Central memory CD8-positive, alpha-beta T cell (primary cell): ENCODE measurements around the gene SMYD3.

Experiments
- ATAC-seq: fragments of 150-1000 bp; cut with Tn5 transposase; replicated peaks from 2 replicates; pipeline ENCODE4 v1.10.0; 2022; ENCODE audit warnings: mild to moderate bottlenecking, moderate FRiP score, moderate number of reproducible peaks; ENCODE audit not compliant: poor library complexity, severe bottlenecking; ENCODE audit errors: extremely low read depth
- DNase-seq, 2 donors: peaks; one replicate each; pipeline ENCODE4 v3.0.0; 2021; ENCODE audit warnings: low spot score in 2 of 2
- H3K27ac Mint-ChIP-seq: one replicate; pipeline ENCODE4 v1.8.0; 2022; ENCODE audit warnings: low read depth, mild to moderate bottlenecking, moderate library complexity, mixed read lengths
- H3K27me3 Mint-ChIP-seq: one replicate; pipeline ENCODE4 v1.8.0; 2022; ENCODE audit warnings: mixed read lengths
- H3K36me3 Mint-ChIP-seq: one replicate; pipeline ENCODE4 v1.8.0; 2022; ENCODE audit warnings: mild to moderate bottlenecking, moderate library complexity, mixed read lengths; ENCODE audit not compliant: insufficient read depth
- H3K4me1 Mint-ChIP-seq: one replicate; pipeline ENCODE4 v1.8.0; 2022; ENCODE audit warnings: mixed read lengths
- H3K4me3 Mint-ChIP-seq: one replicate; pipeline ENCODE4 v1.8.0; 2022; ENCODE audit warnings: mild to moderate bottlenecking, moderate library complexity, mixed read lengths
- H3K9me3 Mint-ChIP-seq: one replicate; pipeline ENCODE4 v1.8.0; 2022; ENCODE audit warnings: mixed read lengths

Gene SMYD3

GRCh38 chr1:245923215-245923614 lies 583.9 kb downstream of the SMYD3 start:
- Mint-ChIP-seq H3K4me1 (no peaks in the 10 kb centered on the region), H3K4me3 (no peak overlapping the region), H3K36me3 (peaks cover 2% of the 10 kb centered on the region), H3K27me3 (no peaks in the 10 kb centered on the region), H3K27ac (no peak overlapping the region), H3K9me3 (no peaks in the 10 kb centered on the region)
- DNase-seq: no peak
- ATAC-seq: no peak

DNA sequence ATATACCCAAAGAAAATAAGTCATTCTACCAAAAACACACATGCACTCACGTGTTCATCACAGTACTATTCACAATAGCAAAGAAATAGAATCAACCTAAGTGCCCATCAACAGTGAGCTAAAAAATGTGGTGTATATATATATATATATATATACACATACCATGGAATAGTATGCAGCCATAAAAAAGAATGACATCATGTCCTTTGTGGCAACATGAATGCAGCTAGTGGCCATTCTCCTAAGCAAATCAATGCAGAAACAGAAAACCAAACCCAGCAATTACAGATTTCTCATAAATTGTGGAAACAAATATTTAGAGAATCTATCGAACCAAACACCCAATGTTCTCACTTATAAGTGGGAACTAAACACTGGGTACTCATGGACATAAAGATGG lies 585.7 kb downstream of the SMYD3 start:
- no peaks in the 10 kb centered on the region for H3K9me3 Mint-ChIP-seq
- peaks cover 3% of the 10 kb centered on the region for H3K4me1 Mint-ChIP-seq
- ATAC-seq: no peak
- H3K27me3 Mint-ChIP-seq: no peaks in the 10 kb centered on the region
- H3K36me3 Mint-ChIP-seq: no peaks in the 10 kb centered on the region
- DNase-seq: no peak
- H3K4me3 Mint-ChIP-seq: no peak overlapping the region
- H3K27ac Mint-ChIP-seq: no peak overlapping the region

DNA sequence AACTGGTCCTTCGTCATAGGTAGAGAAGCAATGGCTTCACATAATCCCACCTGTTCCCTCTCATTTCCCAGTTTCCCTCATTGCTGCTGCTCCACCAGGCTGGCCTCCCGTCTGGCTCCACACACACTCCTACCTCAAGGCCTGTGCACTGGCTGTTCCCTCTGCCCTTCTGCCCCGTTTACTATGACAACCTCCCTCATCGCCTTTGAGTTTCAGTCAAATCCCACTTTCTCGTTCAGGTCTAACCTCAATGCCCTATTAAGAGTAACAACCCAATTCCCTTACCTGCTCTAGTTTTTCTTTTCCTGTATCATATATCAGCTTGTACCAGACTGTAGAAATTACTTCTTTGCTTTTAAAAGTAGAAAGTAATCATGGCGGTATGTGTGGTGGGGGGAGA lies 589.7 kb downstream of the SMYD3 start:
- no peaks in the 10 kb centered on the region for H3K27me3 Mint-ChIP-seq
- H3K4me1 Mint-ChIP-seq: peaks cover 5% of the 10 kb centered on the region
- ATAC-seq: no peak
- DNase-seq: no peak
- H3K36me3 Mint-ChIP-seq: no peaks in the 10 kb centered on the region
- no peak overlapping the region for H3K4me3 Mint-ChIP-seq
- no peak overlapping the region for H3K27ac Mint-ChIP-seq
- H3K9me3 Mint-ChIP-seq: peaks cover 5% of the 10 kb centered on the region

DNA sequence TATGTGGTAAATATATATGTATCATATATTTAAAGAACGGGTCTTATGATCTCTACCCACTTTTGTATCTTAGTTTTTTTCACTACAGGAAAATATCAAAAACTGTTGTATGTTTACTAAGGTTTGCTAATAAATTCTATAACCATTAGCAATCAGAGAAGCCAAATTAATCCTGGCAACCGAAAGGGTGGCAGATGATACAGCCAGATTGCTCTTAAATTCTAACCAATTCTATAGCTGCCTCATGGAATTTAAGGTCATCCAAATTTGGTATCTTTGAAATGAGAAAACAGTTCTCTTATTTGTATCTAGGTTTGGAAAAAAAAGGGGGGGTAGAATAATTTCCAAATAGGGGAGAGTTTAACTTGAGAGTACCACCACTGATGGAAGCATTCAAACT lies 591.2 kb downstream of the SMYD3 start:
- peaks cover 5% of the 10 kb centered on the region for H3K4me1 Mint-ChIP-seq
- peaks cover 5% of the 10 kb centered on the region for H3K9me3 Mint-ChIP-seq
- no peaks in the 10 kb centered on the region for H3K36me3 Mint-ChIP-seq
- ATAC-seq (no peak), DNase-seq (no peak)
- H3K27me3 Mint-ChIP-seq: no peaks in the 10 kb centered on the region
- H3K27ac Mint-ChIP-seq: no peak overlapping the region
- no peak overlapping the region for H3K4me3 Mint-ChIP-seq

GRCh38 chr1:245915406-245915805 lies 591.7 kb downstream of the SMYD3 start:
- no peak overlapping the region for H3K27ac Mint-ChIP-seq
- H3K4me3 Mint-ChIP-seq: no peak overlapping the region
- peaks cover 5% of the 10 kb centered on the region for H3K4me1 Mint-ChIP-seq
- DNase-seq (no peak), ATAC-seq (no peak)
- H3K27me3 Mint-ChIP-seq: no peaks in the 10 kb centered on the region
- H3K36me3 Mint-ChIP-seq: no peaks in the 10 kb centered on the region
- H3K9me3 Mint-ChIP-seq: peaks cover 5% of the 10 kb centered on the region

- Mint-ChIP-seq H3K36me3 (no peaks in the 10 kb centered on the region), H3K9me3 (no peaks in the 10 kb centered on the region), H3K27ac (no peak overlapping the region), H3K4me3 (no peak overlapping the region), H3K27me3 (no peaks in the 10 kb centered on the region), H3K4me1 (no peaks in the 10 kb centered on the region)
- no peak for DNase-seq
- no peak for ATAC-seq
Observed at GRCh38 chr1:245908543-245908942, 598.5 kb downstream of the SMYD3 start.

- H3K27ac Mint-ChIP-seq: no peak overlapping the region
- peaks cover 2% of the 10 kb centered on the region for H3K36me3 Mint-ChIP-seq
- peaks cover 4% of the 10 kb centered on the region for H3K4me1 Mint-ChIP-seq
- ATAC-seq: no peak
- no peaks in the 10 kb centered on the region for H3K9me3 Mint-ChIP-seq
- no peak overlapping the region for H3K4me3 Mint-ChIP-seq
- H3K27me3 Mint-ChIP-seq: no peaks in the 10 kb centered on the region
- no peak for DNase-seq
Observed at GRCh38 chr1:245906207-245906606, 600.9 kb downstream of the SMYD3 start.

DNA sequence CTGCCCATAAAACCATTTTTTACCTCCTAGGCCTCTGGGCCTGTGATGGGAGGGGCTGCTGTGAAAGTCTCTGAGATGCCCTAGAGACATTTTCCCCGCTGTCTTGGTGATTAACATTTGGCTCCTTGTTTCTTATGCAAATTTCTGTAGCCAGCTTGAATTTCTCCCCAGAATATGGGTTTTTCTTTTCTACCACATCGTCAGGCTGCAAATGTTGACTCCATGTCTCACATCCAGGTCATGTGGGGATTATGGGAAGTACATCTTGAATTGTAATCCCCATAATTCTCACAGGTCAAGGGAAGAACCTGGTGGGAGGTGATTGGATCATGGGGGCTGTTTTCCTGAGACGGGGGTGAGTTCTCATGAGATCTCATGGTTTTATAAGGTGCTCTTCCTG lies 603.2 kb downstream of the SMYD3 start:
- H3K36me3 Mint-ChIP-seq: peaks cover 2% of the 10 kb centered on the region
- H3K27ac Mint-ChIP-seq: no peak overlapping the region
- H3K4me1 Mint-ChIP-seq: peaks cover 4% of the 10 kb centered on the region
- no peaks in the 10 kb centered on the region for H3K9me3 Mint-ChIP-seq
- no peaks in the 10 kb centered on the region for H3K27me3 Mint-ChIP-seq
- DNase-seq: no peak
- no peak overlapping the region for H3K4me3 Mint-ChIP-seq
- no peak for ATAC-seq

- Mint-ChIP-seq H3K36me3 (peaks cover 2% of the 10 kb centered on the region), H3K27ac (no peak overlapping the region), H3K4me3 (no peak overlapping the region), H3K27me3 (no peaks in the 10 kb centered on the region), H3K9me3 (no peaks in the 10 kb centered on the region), H3K4me1 (peaks cover 4% of the 10 kb centered on the region)
- no peak for DNase-seq
- no peak for ATAC-seq
Observed at GRCh38 chr1:245901565-245901964, 605.5 kb downstream of the SMYD3 start.

- Mint-ChIP-seq H3K27me3 (no peaks in the 10 kb centered on the region), H3K9me3 (no peaks in the 10 kb centered on the region), H3K27ac (no peak overlapping the region), H3K36me3 (peaks cover 2% of the 10 kb centered on the region), H3K4me3 (no peak overlapping the region), H3K4me1 (peaks cover 4% of the 10 kb centered on the region)
- ATAC-seq (no peak), DNase-seq (no peak)
Observed at GRCh38 chr1:245901037-245901436, 606.0 kb downstream of the SMYD3 start.

DNA sequence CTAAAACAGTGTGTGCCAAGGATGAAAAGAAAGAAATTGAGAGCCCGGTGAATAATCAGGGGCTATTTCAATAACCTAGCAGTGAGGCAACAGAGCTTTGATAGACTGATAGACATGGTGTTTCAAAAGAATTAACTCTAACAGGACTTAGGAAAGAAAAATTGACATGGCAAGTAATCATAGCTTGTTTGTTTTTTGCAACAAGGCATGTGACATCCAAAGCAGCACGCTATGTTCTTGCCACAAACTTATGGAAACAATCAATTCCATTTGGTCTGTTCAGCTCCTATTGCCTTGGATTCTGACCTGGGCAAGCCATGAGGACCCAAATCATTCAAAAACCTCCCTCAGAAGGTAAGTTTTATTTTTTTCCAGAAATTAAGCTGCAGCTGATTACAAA lies 608.5 kb downstream of the SMYD3 start:
- H3K4me1 Mint-ChIP-seq: peaks cover 4% of the 10 kb centered on the region
- H3K27me3 Mint-ChIP-seq: no peaks in the 10 kb centered on the region
- no peaks in the 10 kb centered on the region for H3K9me3 Mint-ChIP-seq
- H3K27ac Mint-ChIP-seq: no peak overlapping the region
- peaks cover 2% of the 10 kb centered on the region for H3K36me3 Mint-ChIP-seq
- no peak overlapping the region for H3K4me3 Mint-ChIP-seq
- ATAC-seq (no peak), DNase-seq (no peak)

DNA sequence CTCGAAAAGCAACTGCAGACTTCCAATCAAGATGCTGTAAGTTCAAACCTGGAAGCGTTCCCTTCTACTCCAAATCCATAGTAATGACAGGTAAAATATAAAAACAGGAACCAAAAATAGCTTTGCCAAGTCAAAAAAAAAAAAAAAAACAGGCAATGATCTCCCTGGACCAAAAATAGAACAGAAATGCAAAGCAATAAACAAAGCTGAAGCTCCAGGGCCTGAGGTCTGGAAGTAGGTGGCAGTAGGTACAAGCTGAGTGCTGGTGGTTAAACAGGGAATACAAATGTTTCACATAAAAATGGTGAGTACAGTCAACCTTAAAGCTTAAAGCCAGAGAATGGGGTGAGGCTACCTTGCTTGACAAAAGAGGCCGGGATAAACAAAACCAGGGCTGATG lies 610.8 kb downstream of the SMYD3 start:
- Mint-ChIP-seq H3K4me1 (peaks cover under 1% of the 10 kb centered on the region), H3K27me3 (no peaks in the 10 kb centered on the region), H3K4me3 (no peak overlapping the region), H3K9me3 (no peaks in the 10 kb centered on the region), H3K36me3 (peaks cover 2% of the 10 kb centered on the region), H3K27ac (no peak overlapping the region)
- ATAC-seq: no peak
- no peak for DNase-seq

- H3K4me1 Mint-ChIP-seq: no peaks in the 10 kb centered on the region
- H3K4me3 Mint-ChIP-seq: no peak overlapping the region
- ATAC-seq (no peak), DNase-seq (no peak)
- no peaks in the 10 kb centered on the region for H3K9me3 Mint-ChIP-seq
- H3K36me3 Mint-ChIP-seq: peaks cover 2% of the 10 kb centered on the region
- no peaks in the 10 kb centered on the region for H3K27me3 Mint-ChIP-seq
- H3K27ac Mint-ChIP-seq: no peak overlapping the region
Observed at GRCh38 chr1:245895455-245895959, 611.6 kb downstream of the SMYD3 start.

DNA sequence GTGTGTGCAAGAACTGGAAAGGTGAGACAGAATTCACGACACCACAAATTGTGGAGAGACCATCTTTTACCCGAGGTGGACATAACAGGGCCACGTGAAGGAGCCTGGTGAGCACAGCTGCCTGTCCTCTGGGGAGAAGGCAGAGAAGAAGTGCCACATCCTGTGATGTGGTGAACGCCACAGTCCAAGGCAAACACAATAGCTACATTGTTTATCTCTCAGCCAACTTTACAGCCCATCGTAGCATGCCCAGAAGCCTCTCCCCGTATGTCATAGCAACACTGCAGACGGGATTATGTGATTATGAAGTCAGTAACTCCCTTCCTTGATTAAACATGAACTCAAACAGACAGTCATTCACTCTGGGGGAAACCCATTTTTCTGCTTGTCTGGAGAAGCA lies 612.2 kb downstream of the SMYD3 start:
- ATAC-seq (no peak), DNase-seq (no peak)
- no peaks in the 10 kb centered on the region for H3K4me1 Mint-ChIP-seq
- H3K4me3 Mint-ChIP-seq: no peak overlapping the region
- H3K27me3 Mint-ChIP-seq: no peaks in the 10 kb centered on the region
- peaks cover 2% of the 10 kb centered on the region for H3K36me3 Mint-ChIP-seq
- no peaks in the 10 kb centered on the region for H3K9me3 Mint-ChIP-seq
- no peak overlapping the region for H3K27ac Mint-ChIP-seq
